ENCODE data around the gene TEX52.

GRCh38 chr12:2801044-2801783 lies 55.6 kb downstream of the TEX52 start:
- TF ChIP-seq CTCF (IDR thresholded peaks at IDR 0.05) (no peak), POLR2A (IDR thresholded peaks at IDR 0.05) (no peak)
